ENCODE data around the gene SEC14L2. TPM values are rescaled to one million over a fixed set of nuclear protein-coding genes. Genes with fewer than 3 reads are reported as not detected.

The SEC14L2 gene
- total and polyA plus RNA-seq, 2 of the 8 experiments (the other 6 are each of a cell fraction or from before 2014, with no cell fraction given): 2.8 to 3.2 TPM

- H2BK120ac ChIP-seq (replicated peaks; ENCODE audit: low read depth, low read length): no peak overlapping the region
- H4K20me1 ChIP-seq (replicated peaks in 1 of 2; ENCODE audit: control insufficient read depth in 1 of 2, insufficient read depth in 2 of 2, low read length in 2 of 2): peaks cover 1 to 5% of the 10 kb centered on the region in 2 experiments
- no peak overlapping the region for H3K27ac ChIP-seq (ENCODE audit: low read depth, low read length)
- H3K4me2 ChIP-seq (ENCODE audit: insufficient read depth in 1 of 2, low read depth in 2 of 2, low read length in 2 of 2): no peak overlapping the region
- CTCF ChIA-PET (ENCODE audit: partially characterized antibody): interaction anchor here (1.0 to 6.1 kb wide), 4 partner anchors 11 to 31 kb away, joined by 4 to 48 read pairs (median 8); partner anchors contain the start of gene MTFP1
- no peaks in the 10 kb centered on the region for H3K9me3 ChIP-seq (ENCODE audit: insufficient read depth in 2 of 2, low read depth in 1 of 2, low read length in 1 of 2)
- WGBS, 2 experiments (ENCODE audit: extremely low coverage in 1 of 2, insufficient coverage in 1 of 2, insufficient read length in 1 of 2, insufficient replicate concordance in 2 of 2, low coverage in 1 of 2, low lambda C conversion rate in 2 of 2, missing lambda C conversion rate in 1 of 2): 94% methylated on average over 5 of the region's 5 CpGs; no CpG with 5 or more reads in 1 of the 2 experiments
- H2BK15ac ChIP-seq (ENCODE audit: low read length): no peak overlapping the region
- no peak overlapping the region for H3K4ac ChIP-seq (replicated peaks; ENCODE audit: insufficient read length, low read depth, low read length)
- no peak overlapping the region for H4K5ac ChIP-seq (ENCODE audit: insufficient read length, low read depth, low read length)
- H3K18ac ChIP-seq (ENCODE audit: extremely low read depth, low read length): no peak overlapping the region
- no peak overlapping the region for H3K9ac ChIP-seq (replicated peaks in 1 of 4; ENCODE audit: extremely low read depth in 1 of 4, low read depth in 3 of 4, low read length in 3 of 4)
- H2BK5ac ChIP-seq (ENCODE audit: low read depth, low read length): no peak overlapping the region
- H4K91ac ChIP-seq (replicated peaks; ENCODE audit: insufficient read length, low read length): no peak overlapping the region
- no peaks in the 10 kb centered on the region for H3K23me2 ChIP-seq (ENCODE audit: low read depth, low read length)
- H3K4me3 ChIP-seq (ENCODE audit: extremely low read depth in 1 of 4, insufficient read depth in 2 of 4, low read depth in 3 of 4, low read length in 4 of 4): no peak overlapping the region
- H2BK20ac ChIP-seq (ENCODE audit: low read length): no peak overlapping the region
- H2BK12ac ChIP-seq (ENCODE audit: low read depth, low read length): no peak overlapping the region
- H3K4me1 ChIP-seq (replicated peaks in 1 of 4; ENCODE audit: control insufficient read depth in 3 of 4, insufficient read depth in 4 of 4, low read length in 3 of 4): no peaks in the 10 kb centered on the region
- POLR2A ChIA-PET (ENCODE audit: partially characterized antibody): interaction anchor here (0.6 to 1.9 kb wide), 2 partner anchors 10 to 72 kb away, joined by 3 to 16 read pairs; no protein-coding TSS in a partner anchor
- FAIRE-seq (no peak), DNase-seq (ENCODE audit: low read depth in 1 of 2, low spot score in 2 of 2) (no peak)
- peaks cover 0 to 28% (median 12%) of the 10 kb centered on the region in 4 experiments; a peak in 5 of 8 replicates for H3K36me3 ChIP-seq (ENCODE audit: control insufficient read depth in 2 of 4, insufficient read depth in 4 of 4, low read length in 3 of 4)
- H3K27me3 ChIP-seq (replicated peaks in 1 of 4; ENCODE audit: control insufficient read depth in 3 of 4, extremely low read depth in 1 of 4, insufficient read depth in 3 of 4, low read length in 3 of 4): no peaks in the 10 kb centered on the region
- no peak overlapping the region for H4K8ac ChIP-seq (ENCODE audit: extremely low read depth, insufficient read depth, low read length)
- TF ChIP-seq NRF1 (IDR thresholded peaks at IDR 0.05; ENCODE audit: low read depth, low read length): no peak
- no peak for TF ChIP-seq CBX8 (IDR thresholded peaks at IDR 0.05; ENCODE audit: borderline replicate concordance, low read depth, low read length)
- TF ChIP-seq RXRA (IDR thresholded peaks at IDR 0.05; ENCODE audit: insufficient read depth, low read depth, low read length): no peak
- no peak for TF ChIP-seq HDAC2 (IDR thresholded peaks at IDR 0.05; ENCODE audit: borderline replicate concordance in 1 of 2, low read depth in 2 of 2, low read length in 2 of 2)
- no peak for TF ChIP-seq POLR2A (IDR thresholded peaks at IDR 0.05; ENCODE audit: control extremely low read depth in 1 of 2, low read depth in 2 of 2, low read length in 2 of 2)
- TF ChIP-seq BRCA1 (IDR thresholded peaks at IDR 0.05; ENCODE audit: low read depth, low read length): no peak
- H3K79me2 ChIP-seq (ENCODE audit: control insufficient read depth in 1 of 2, insufficient read depth in 2 of 2, low read length in 2 of 2): no peaks in the 10 kb centered on the region
- no peak overlapping the region for H3K14ac ChIP-seq (ENCODE audit: insufficient read length)
- H2AFZ ChIP-seq (ENCODE audit: low read length): no peak overlapping the region
- no peak overlapping the region for H3K56ac ChIP-seq (replicated peaks; ENCODE audit: insufficient read length, low read depth, low read length)
- no peak overlapping the region for H3K23ac ChIP-seq (ENCODE audit: insufficient read length)
- no peak overlapping the region for H2AK5ac ChIP-seq (ENCODE audit: low read depth, low read length)
- no peaks in the 10 kb centered on the region for H3K79me1 ChIP-seq (ENCODE audit: low read depth, low read length)
These were observed 17.1 kb downstream of the SEC14L2 start for GRCh38 chr22:30413745-30414524.
